ENCODE results near the gene VTI1A. TPM values are rescaled to one million over a fixed set of nuclear protein-coding genes. Genes with fewer than 3 reads are reported as not detected.

The VTI1A gene
- total and polyA plus RNA-seq, 8 donors, result 7.3 to 20.2 (median 11.6) TPM

GRCh38 chr10:112758961-112759360, 311.9 kb downstream of the VTI1A start:
- 86 to 95% methylated on average over 2 of the region's 2 CpGs for WGBS, 2 donors
- intact Hi-C loops (cut with DNase I), result no loop called here
- ATAC-seq, result no peak

GRCh38 chr10:112759496-112759895, 312.5 kb downstream of the VTI1A start:
- no peaks in the 10 kb centered on the region for H3K27me3 ChIP-seq

More at GRCh38 chr10:112758961-112759360, 311.9 kb downstream of the VTI1A start:
- Histone ChIP-seq H3K27me3 (no peaks in the 10 kb centered on the region), H3K9me3 (no peaks in the 10 kb centered on the region), H3K27ac (no peak overlapping the region), H3K4me1 (no peaks in the 10 kb centered on the region), H3K4me3 (no peak overlapping the region), H3K36me3 (no peaks in the 10 kb centered on the region)
- DNase-seq (no peak), FAIRE-seq (no peak)
- TF ChIP-seq CTCF (IDR thresholded peaks at IDR 0.05), result no peak

GRCh38 chr10:112761256-112761655, 314.2 kb downstream of the VTI1A start:
- intact Hi-C loops (cut with DNase I), result no loop called here
- FAIRE-seq (no peak), DNase-seq (no peak), ATAC-seq (no peak)
- 89 to 92% methylated on average over 3 of the region's 3 CpGs for WGBS, 2 donors
- Histone ChIP-seq H3K27me3 (no peaks in the 10 kb centered on the region), H3K4me3 (no peak overlapping the region), H3K4me1 (no peaks in the 10 kb centered on the region), H3K9me3 (no peaks in the 10 kb centered on the region), H3K27ac (no peak overlapping the region), H3K36me3 (no peaks in the 10 kb centered on the region)
- TF ChIP-seq CTCF (IDR thresholded peaks at IDR 0.05), result no peak

More at GRCh38 chr10:112759496-112759895, 312.5 kb downstream of the VTI1A start:
- no peak overlapping the region for H3K4me3 ChIP-seq
- intact Hi-C loops (cut with DNase I), result no loop called here
- ATAC-seq, result no peak
- H3K4me1 ChIP-seq, result no peaks in the 10 kb centered on the region
- WGBS, 2 donors, result 95 to 96% methylated on average over 7 of the region's 7 CpGs
- H3K9me3 ChIP-seq, result no peaks in the 10 kb centered on the region
- H3K27ac ChIP-seq, result no peak overlapping the region
- DNase-seq, result no peak
- H3K36me3 ChIP-seq, result no peaks in the 10 kb centered on the region
- no peak for FAIRE-seq
- TF ChIP-seq CTCF (IDR thresholded peaks at IDR 0.05), result no peak

GRCh38 chr10:112763916-112764520, 317.0 kb downstream of the VTI1A start:
- no peak overlapping the region for H3K27ac ChIP-seq
- FAIRE-seq (no peak), DNase-seq (no peak), ATAC-seq (no peak)
- no peaks in the 10 kb centered on the region for H3K4me1 ChIP-seq
- WGBS, 2 donors, result 92 to 99% methylated on average over 11 of the region's 11 CpGs
- intact Hi-C loops (cut with DNase I), result no loop called here
- no peak overlapping the region for H3K4me3 ChIP-seq
- TF ChIP-seq CTCF (IDR thresholded peaks at IDR 0.05), result no peak
- H3K27me3 ChIP-seq, result no peaks in the 10 kb centered on the region
- no peaks in the 10 kb centered on the region for H3K36me3 ChIP-seq
- H3K9me3 ChIP-seq, result no peaks in the 10 kb centered on the region

GRCh38 chr10:112765717-112766235, 318.8 kb downstream of the VTI1A start:
- no peaks in the 10 kb centered on the region for H3K9me3 ChIP-seq
- no peaks in the 10 kb centered on the region for H3K36me3 ChIP-seq
- WGBS, 2 donors, result 94 to 97% methylated on average over 5 of the region's 5 CpGs
- H3K4me1 ChIP-seq, result no peaks in the 10 kb centered on the region
- ATAC-seq (no peak), FAIRE-seq (no peak), DNase-seq (no peak)
- H3K27me3 ChIP-seq, result no peaks in the 10 kb centered on the region
- no peak for TF ChIP-seq CTCF (IDR thresholded peaks at IDR 0.05)
- intact Hi-C loops (cut with DNase I), result no loop called here
- H3K4me3 ChIP-seq, result no peak overlapping the region
- H3K27ac ChIP-seq, result no peak overlapping the region

Data from pancreas (tissue), 10 donors.